Measurements from ENCODE around the gene AIFM3. TPM values are rescaled to one million over a fixed set of nuclear protein-coding genes. Genes with fewer than 3 reads are reported as not detected.
"Not testable (repeated sequence)": the region's sequence is repeated elsewhere in the genome, so short reads cannot be mapped to it uniquely, and the experiment has no call there.

Gene AIFM3
- total RNA-seq, 1 donor from 2014 or later = 1.3 TPM

GRCh38 chr22:21000987-21001600 is 34.0 kb downstream of the AIFM3 start:
- ChIA-PET CTCF (no interaction called here), POLR2A (interaction anchor here (0.6 to 6.5 kb wide), 3 partner anchors 12 to 29 kb away, joined by 4 to 90 read pairs (median 37); partner anchors contain the start of genes LZTR1 and P2RX6)
- H3K4me3 Mint-ChIP-seq = peak overlapping the region; percentile 93
- H3K4me1 Mint-ChIP-seq = peaks cover 26% of the 10 kb centered on the region
- no peaks in the 10 kb centered on the region for H3K27me3 Mint-ChIP-seq
- TF ChIP-seq CTCF (IDR thresholded peaks at IDR 0.05) = no peak
- intact Hi-C loops (cut with micrococcal nuclease) = loop anchor here (1.0 to 5.0 kb wide), 2 partner anchors 34 to 84 kb away; partner anchors contain the start of genes AIFM3 and CRKL
- ATAC-seq (ENCODE audit: low read depth) (no peak), DNase-seq (no peak)
- H3K36me3 Mint-ChIP-seq (ENCODE audit: low read depth) = peaks cover 34% of the 10 kb centered on the region
- no peaks in the 10 kb centered on the region for H3K9me3 Mint-ChIP-seq
- H3K27ac Mint-ChIP-seq = peak overlapping the region; percentile 98

- ATAC-seq (ENCODE audit: low read depth) (peak; percentile 88), DNase-seq (peak; percentile 97)
- H3K27me3 Mint-ChIP-seq = no peaks in the 10 kb centered on the region
- ChIA-PET POLR2A (interaction anchor here (0.6 to 6.5 kb wide), 9 partner anchors 12 to 885 kb away, joined by 4 to 90 read pairs (median 5); partner anchors contain the start of genes CRKL, LRRC74B, LZTR1 and P2RX6), CTCF (interaction anchor here (1.3 kb wide), 1 partner anchor 40 kb away, joined by 3 read pairs; no protein-coding TSS in a partner anchor)
- TF ChIP-seq CTCF (IDR thresholded peaks at IDR 0.05) = no peak
- H3K36me3 Mint-ChIP-seq (ENCODE audit: low read depth) = peaks cover 28% of the 10 kb centered on the region
- intact Hi-C loops (cut with micrococcal nuclease) = loop anchor here (1.0 to 5.0 kb wide), 8 partner anchors 13 to 885 kb away; partner anchors contain the start of genes AIFM3, CRKL, LZTR1 and PI4KA
- H3K9me3 Mint-ChIP-seq = no peaks in the 10 kb centered on the region
- peak within 1 kb of the TSS; percentile 93 for H3K4me3 Mint-ChIP-seq
- H3K4me1 Mint-ChIP-seq = peaks cover 26% of the 10 kb centered on the region
- H3K27ac Mint-ChIP-seq = peak within 1 kb of the TSS; percentile 98
Measured at GRCh38 chr22:21001601-21002325, 34.7 kb downstream of the AIFM3 start, which contains the start of gene THAP7. Gene THAP7 (minus strand): TSS chr22:21002118. CDS start chr22:21001911, 207 bp downstream.

- POLR2A ChIA-PET = interaction anchor here (3.5 to 6.5 kb wide), 2 partner anchors 10 to 22 kb away, joined by 37 to 90 read pairs; partner anchors contain the start of genes LZTR1 and P2RX6
- intact Hi-C loops (cut with micrococcal nuclease) = loop anchor here (2.0 to 5.0 kb wide), 2 partner anchors 36 to 887 kb away; partner anchors contain the start of genes AIFM3, RANBP1 and TRMT2A
Measured at GRCh38 chr22:21003782-21004181, 36.7 kb downstream of the AIFM3 start.

GRCh38 chr22:21009208-21009607 is 42.2 kb downstream of the AIFM3 start:
- H3K36me3 Mint-ChIP-seq (ENCODE audit: low read depth); intact Hi-C loops (cut with micrococcal nuclease); POLR2A ChIA-PET; H3K4me3 Mint-ChIP-seq; CTCF ChIA-PET; ATAC-seq (ENCODE audit: low read depth); H3K27me3 Mint-ChIP-seq; DNase-seq; H3K27ac Mint-ChIP-seq; H3K9me3 Mint-ChIP-seq: not testable (repeated sequence)
- peaks cover 10% of the 10 kb centered on the region for H3K4me1 Mint-ChIP-seq

More at GRCh38 chr22:21003782-21004181, 36.7 kb downstream of the AIFM3 start:
- peak overlapping the region; percentile 93 for H3K4me3 Mint-ChIP-seq
- no peak for ATAC-seq (ENCODE audit: low read depth)
- no peaks in the 10 kb centered on the region for H3K9me3 Mint-ChIP-seq
- TF ChIP-seq CTCF (IDR thresholded peaks at IDR 0.05) = no peak
- CTCF ChIA-PET = no interaction called here
- peak overlapping the region; percentile 98 for H3K27ac Mint-ChIP-seq
- peaks cover 17% of the 10 kb centered on the region for H3K36me3 Mint-ChIP-seq (ENCODE audit: low read depth)
- no peaks in the 10 kb centered on the region for H3K27me3 Mint-ChIP-seq
- H3K4me1 Mint-ChIP-seq = peaks cover 26% of the 10 kb centered on the region
- DNase-seq = no peak

- Mint-ChIP-seq H3K4me1 (peaks cover 16% of the 10 kb centered on the region), H3K36me3 (ENCODE audit: low read depth) (no peaks in the 10 kb centered on the region), H3K4me3 (no peak overlapping the region), H3K27ac (no peak overlapping the region), H3K27me3 (no peaks in the 10 kb centered on the region), H3K9me3 (no peaks in the 10 kb centered on the region)
- DNase-seq (no peak), ATAC-seq (ENCODE audit: low read depth) (no peak)
- POLR2A ChIA-PET = no interaction called here
- intact Hi-C loops (cut with micrococcal nuclease) = loop anchor here (5.0 kb wide), 1 partner anchor 308 kb away; no protein-coding TSS in a partner anchor
- CTCF ChIA-PET = no interaction called here
- no peak for TF ChIP-seq CTCF (IDR thresholded peaks at IDR 0.05)
Measured at GRCh38 chr22:21009638-21010425, 42.8 kb downstream of the AIFM3 start.
